Measurements from ENCODE around the gene LGR5.

LGR5 gene

DNA sequence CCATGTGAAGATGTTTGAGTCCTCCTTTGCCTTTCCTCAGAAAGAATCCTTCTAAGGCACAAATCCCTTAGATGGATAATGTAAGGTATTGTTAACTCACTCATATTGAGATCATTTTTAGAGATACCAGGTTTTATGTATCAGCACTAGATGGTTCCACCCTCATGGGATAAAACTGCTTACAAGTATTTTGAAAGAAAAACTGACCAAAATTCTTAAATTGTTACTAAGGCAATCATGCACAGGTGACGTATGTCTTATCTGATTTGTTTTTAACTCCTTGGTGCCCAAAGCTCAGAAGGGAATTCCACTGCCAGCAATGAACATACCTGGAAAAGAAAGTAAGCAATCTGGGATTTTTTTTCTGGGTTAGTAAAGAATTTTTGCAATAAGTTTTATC is 145.6 kb downstream of the LGR5 start:
- H3K27me3 ChIP-seq (ENCODE audit: control insufficient read depth, insufficient read depth, low read length), result no peaks in the 10 kb centered on the region
- no peak overlapping the region for H3K27ac ChIP-seq (ENCODE audit: low read length)
- no peaks in the 10 kb centered on the region for H3K36me3 ChIP-seq (ENCODE audit: control insufficient read depth, low read depth, low read length)
- no peaks in the 10 kb centered on the region for H3K4me1 ChIP-seq (ENCODE audit: control insufficient read depth, low read depth, low read length)
- no peak overlapping the region for H3K4me3 ChIP-seq (ENCODE audit: low read length)
- no peak overlapping the region for H3K9ac ChIP-seq (ENCODE audit: low read length)
- H3K9me3 ChIP-seq (ENCODE audit: control insufficient read depth, low read depth, low read length), result no peaks in the 10 kb centered on the region

GRCh38 chr12:71587012-71587411 is 147.4 kb downstream of the LGR5 start:
- H3K9ac ChIP-seq (ENCODE audit: low read length), result no peak overlapping the region
- H3K4me3 ChIP-seq (ENCODE audit: low read length), result no peak overlapping the region
- no peaks in the 10 kb centered on the region for H3K36me3 ChIP-seq (ENCODE audit: control insufficient read depth, low read depth, low read length)
- H3K4me1 ChIP-seq (ENCODE audit: control insufficient read depth, low read depth, low read length), result no peaks in the 10 kb centered on the region
- H3K27me3 ChIP-seq (ENCODE audit: control insufficient read depth, insufficient read depth, low read length), result no peaks in the 10 kb centered on the region
- H3K9me3 ChIP-seq (ENCODE audit: control insufficient read depth, low read depth, low read length), result no peaks in the 10 kb centered on the region
- H3K27ac ChIP-seq (ENCODE audit: low read length), result no peak overlapping the region

GRCh38 chr12:71589478-71589881 is 149.9 kb downstream of the LGR5 start:
- Histone ChIP-seq H3K4me3 (ENCODE audit: low read length) (no peak overlapping the region), H3K9me3 (ENCODE audit: control insufficient read depth, low read depth, low read length) (no peaks in the 10 kb centered on the region), H3K4me1 (ENCODE audit: control insufficient read depth, low read depth, low read length) (no peaks in the 10 kb centered on the region), H3K9ac (ENCODE audit: low read length) (no peak overlapping the region), H3K27me3 (ENCODE audit: control insufficient read depth, insufficient read depth, low read length) (no peaks in the 10 kb centered on the region), H3K36me3 (ENCODE audit: control insufficient read depth, low read depth, low read length) (no peaks in the 10 kb centered on the region), H3K27ac (ENCODE audit: low read length) (no peak overlapping the region)

DNA sequence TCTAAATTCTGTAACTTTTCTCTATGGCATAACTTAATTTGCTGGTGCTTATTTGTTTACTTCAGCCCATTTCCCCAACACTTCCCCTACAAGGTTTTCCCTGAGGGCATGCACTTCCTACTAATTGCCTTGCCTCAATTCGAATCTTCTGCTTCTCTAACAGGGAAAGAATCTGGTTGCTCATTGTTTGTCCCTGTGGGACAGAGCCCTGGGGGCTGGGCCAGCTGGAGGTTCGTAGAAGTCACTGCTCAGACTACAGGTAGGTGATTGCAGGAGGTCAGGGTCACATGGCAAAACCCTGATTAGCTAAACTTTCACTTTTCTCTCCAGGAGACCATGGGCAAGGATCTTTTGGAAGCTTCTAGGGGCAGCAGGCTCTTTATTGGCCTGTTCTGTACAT is 152.0 kb downstream of the LGR5 start:
- Histone ChIP-seq H3K9me3 (ENCODE audit: control insufficient read depth, low read depth, low read length) (no peaks in the 10 kb centered on the region), H3K4me1 (ENCODE audit: control insufficient read depth, low read depth, low read length) (no peaks in the 10 kb centered on the region), H3K27me3 (ENCODE audit: control insufficient read depth, insufficient read depth, low read length) (no peaks in the 10 kb centered on the region), H3K36me3 (ENCODE audit: control insufficient read depth, low read depth, low read length) (no peaks in the 10 kb centered on the region), H3K4me3 (ENCODE audit: low read length) (no peak overlapping the region), H3K27ac (ENCODE audit: low read length) (no peak overlapping the region), H3K9ac (ENCODE audit: low read length) (no peak overlapping the region)

- Histone ChIP-seq H3K27ac (ENCODE audit: low read length) (no peak overlapping the region), H3K4me3 (ENCODE audit: low read length) (no peak overlapping the region), H3K36me3 (ENCODE audit: control insufficient read depth, low read depth, low read length) (no peaks in the 10 kb centered on the region), H3K4me1 (ENCODE audit: control insufficient read depth, low read depth, low read length) (no peaks in the 10 kb centered on the region), H3K9ac (ENCODE audit: low read length) (no peak overlapping the region), H3K9me3 (ENCODE audit: control insufficient read depth, low read depth, low read length) (no peaks in the 10 kb centered on the region), H3K27me3 (ENCODE audit: control insufficient read depth, insufficient read depth, low read length) (no peaks in the 10 kb centered on the region)
Measured at GRCh38 chr12:71592841-71593240, 153.2 kb downstream of the LGR5 start.

- Histone ChIP-seq H3K9ac (ENCODE audit: low read length) (no peak overlapping the region), H3K4me3 (ENCODE audit: low read length) (no peak overlapping the region), H3K36me3 (ENCODE audit: control insufficient read depth, low read depth, low read length) (no peaks in the 10 kb centered on the region), H3K27me3 (ENCODE audit: control insufficient read depth, insufficient read depth, low read length) (no peaks in the 10 kb centered on the region), H3K9me3 (ENCODE audit: control insufficient read depth, low read depth, low read length) (no peaks in the 10 kb centered on the region), H3K4me1 (ENCODE audit: control insufficient read depth, low read depth, low read length) (no peaks in the 10 kb centered on the region), H3K27ac (ENCODE audit: low read length) (no peak overlapping the region)
Measured at GRCh38 chr12:71594214-71594948, 154.8 kb downstream of the LGR5 start.

- H3K27me3 ChIP-seq (ENCODE audit: control insufficient read depth, insufficient read depth, low read length), result no peaks in the 10 kb centered on the region
- H3K27ac ChIP-seq (ENCODE audit: low read length), result no peak overlapping the region
Measured at GRCh38 chr12:71599210-71599609, 159.6 kb downstream of the LGR5 start.

DNA sequence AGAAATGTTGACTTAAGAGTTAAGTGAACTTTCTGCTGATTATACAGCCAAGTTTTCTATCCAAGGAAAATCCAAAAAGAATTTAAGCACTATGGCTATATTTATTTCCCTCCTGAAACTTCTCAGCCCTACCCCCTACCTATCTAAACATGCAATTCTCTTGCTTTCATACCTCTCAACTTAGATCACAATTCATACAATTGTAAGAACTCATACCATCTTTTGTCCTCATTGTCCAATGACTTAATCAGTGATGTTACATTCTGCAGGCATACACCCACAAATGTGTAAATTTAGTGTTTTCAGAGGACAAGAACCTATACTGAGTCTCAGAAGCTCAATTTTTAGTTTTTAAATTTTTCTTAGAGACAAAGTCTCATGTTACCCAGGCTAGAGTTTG is 161.9 kb downstream of the LGR5 start:
- Histone ChIP-seq H3K27ac (ENCODE audit: low read length) (no peak overlapping the region), H3K4me1 (ENCODE audit: control insufficient read depth, low read depth, low read length) (peaks cover 6% of the 10 kb centered on the region), H3K27me3 (ENCODE audit: control insufficient read depth, insufficient read depth, low read length) (no peaks in the 10 kb centered on the region), H3K36me3 (ENCODE audit: control insufficient read depth, low read depth, low read length) (peaks cover 1% of the 10 kb centered on the region), H3K9me3 (ENCODE audit: control insufficient read depth, low read depth, low read length) (no peaks in the 10 kb centered on the region), H3K9ac (ENCODE audit: low read length) (no peak overlapping the region), H3K4me3 (ENCODE audit: low read length) (no peak overlapping the region)

More at GRCh38 chr12:71599210-71599609, 159.6 kb downstream of the LGR5 start:
- no peak overlapping the region for H3K9ac ChIP-seq (ENCODE audit: low read length)
- H3K9me3 ChIP-seq (ENCODE audit: control insufficient read depth, low read depth, low read length), result no peaks in the 10 kb centered on the region
- H3K36me3 ChIP-seq (ENCODE audit: control insufficient read depth, low read depth, low read length), result no peaks in the 10 kb centered on the region
- peaks cover 6% of the 10 kb centered on the region for H3K4me1 ChIP-seq (ENCODE audit: control insufficient read depth, low read depth, low read length)
- no peak overlapping the region for H3K4me3 ChIP-seq (ENCODE audit: low read length)

DNA sequence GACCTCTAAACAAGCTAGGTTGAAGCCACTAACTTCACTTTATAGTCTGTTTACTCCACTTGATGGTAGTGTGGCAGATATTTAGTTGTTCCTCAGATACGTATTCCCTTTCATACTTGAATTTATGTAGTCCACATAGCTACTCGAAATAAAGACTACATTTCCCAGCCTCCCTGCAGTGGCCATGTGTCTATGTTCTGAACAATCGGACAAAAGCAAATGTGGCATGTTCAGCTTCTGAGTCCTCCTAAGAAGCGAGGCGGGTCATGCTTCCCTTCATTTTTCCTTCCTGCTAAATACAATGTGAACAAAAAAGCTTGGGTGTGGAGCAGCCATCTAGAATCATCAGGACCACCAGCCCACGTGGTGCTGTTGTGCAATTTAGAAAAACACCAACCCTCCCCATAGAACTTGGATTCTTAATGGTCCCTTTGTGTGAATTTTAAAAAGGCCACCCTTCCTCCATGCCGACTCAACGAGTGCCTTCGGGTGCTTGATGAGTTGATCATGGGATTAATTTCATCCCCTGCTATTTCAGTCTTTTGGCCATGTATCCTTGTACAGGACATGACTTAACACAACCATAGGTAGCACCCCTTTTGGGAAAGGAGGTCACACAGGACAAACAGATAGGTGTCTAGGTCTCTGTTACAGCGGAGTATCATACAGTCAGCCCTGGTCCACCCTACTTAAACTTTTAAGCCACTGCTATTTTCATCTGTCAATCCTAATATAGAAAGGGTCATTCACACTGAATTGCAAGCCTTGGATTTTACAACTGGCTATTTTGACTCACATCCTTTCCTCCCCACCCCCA is 163.4 kb downstream of the LGR5 start:
- Histone ChIP-seq H3K27ac (ENCODE audit: low read length) (no peak overlapping the region), H3K9ac (ENCODE audit: low read length) (no peak overlapping the region), H3K9me3 (ENCODE audit: control insufficient read depth, low read depth, low read length) (no peaks in the 10 kb centered on the region), H3K36me3 (ENCODE audit: control insufficient read depth, low read depth, low read length) (peaks cover 14% of the 10 kb centered on the region), H3K27me3 (ENCODE audit: control insufficient read depth, insufficient read depth, low read length) (no peaks in the 10 kb centered on the region), H3K4me3 (ENCODE audit: low read length) (no peak overlapping the region), H3K4me1 (ENCODE audit: control insufficient read depth, low read depth, low read length) (peaks cover 6% of the 10 kb centered on the region)

DNA sequence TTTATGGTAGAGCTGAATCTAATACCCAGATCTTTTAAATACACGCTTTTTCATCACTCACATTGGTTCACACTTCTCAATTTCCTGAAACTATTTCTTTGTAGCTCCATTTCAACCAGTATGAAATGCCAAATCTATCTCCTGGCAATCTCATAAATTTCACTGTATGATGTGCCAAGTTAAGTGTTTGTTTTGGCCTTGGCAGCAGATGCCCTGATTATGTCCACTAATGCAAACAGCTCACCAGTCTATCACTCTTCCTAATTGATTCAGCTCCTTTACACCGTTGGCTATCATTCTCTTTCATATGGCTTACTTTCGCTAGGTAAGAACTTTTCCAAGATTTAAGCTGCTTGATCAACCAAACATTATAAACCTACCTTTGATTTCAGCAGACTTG is 165.4 kb downstream of the LGR5 start:
- Histone ChIP-seq H3K9ac (ENCODE audit: low read length) (no peak overlapping the region), H3K36me3 (ENCODE audit: control insufficient read depth, low read depth, low read length) (peaks cover 29% of the 10 kb centered on the region), H3K4me1 (ENCODE audit: control insufficient read depth, low read depth, low read length) (peaks cover 6% of the 10 kb centered on the region)

DNA sequence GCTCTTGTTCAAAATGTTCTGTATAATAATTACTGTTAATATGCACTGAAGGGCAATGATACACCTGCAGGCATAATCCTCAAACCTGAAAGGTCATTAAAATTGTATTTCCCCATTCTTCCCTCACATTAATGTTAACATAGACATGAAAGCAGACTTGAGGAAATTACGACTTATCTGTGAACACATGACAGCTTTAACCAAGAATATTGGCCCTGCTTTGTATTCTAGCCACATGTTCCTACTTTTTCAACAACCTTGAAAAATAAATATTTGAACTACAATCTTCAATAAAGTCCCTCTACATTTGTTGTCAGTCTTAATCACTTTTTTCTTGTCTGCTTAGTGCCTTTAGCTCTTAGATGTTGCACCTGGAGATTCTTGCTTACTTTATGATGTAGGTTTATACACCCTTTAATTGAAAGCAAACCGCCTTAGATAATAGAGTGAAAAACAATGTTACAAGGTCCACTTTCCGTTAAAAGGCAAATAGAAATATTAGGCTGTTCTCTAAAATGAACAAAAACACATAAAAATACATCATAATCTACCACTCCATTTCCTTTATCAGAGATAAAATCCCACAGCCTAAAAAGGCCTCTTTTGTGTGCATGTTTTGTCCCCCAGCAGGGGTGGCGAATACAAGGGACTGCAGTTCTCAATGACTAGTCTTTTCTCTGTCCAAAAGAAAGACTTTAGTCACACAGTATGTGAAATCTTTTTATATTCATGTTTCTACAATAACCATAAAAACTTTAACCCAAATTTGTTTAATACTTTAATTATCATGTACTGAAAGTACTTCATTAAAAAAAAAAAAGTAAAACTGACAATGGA is 168.1 kb downstream of the LGR5 start:
- peaks cover 54% of the 10 kb centered on the region for H3K36me3 ChIP-seq (ENCODE audit: control insufficient read depth, low read depth, low read length)

More for the DNA sequence above, 165.4 kb downstream of the LGR5 start:
- H3K4me3 ChIP-seq (ENCODE audit: low read length), result no peak overlapping the region
- H3K9me3 ChIP-seq (ENCODE audit: control insufficient read depth, low read depth, low read length), result no peaks in the 10 kb centered on the region
- H3K27me3 ChIP-seq (ENCODE audit: control insufficient read depth, insufficient read depth, low read length), result no peaks in the 10 kb centered on the region
- no peak overlapping the region for H3K27ac ChIP-seq (ENCODE audit: low read length)

More for the DNA sequence above, 168.1 kb downstream of the LGR5 start:
- Histone ChIP-seq H3K27me3 (ENCODE audit: control insufficient read depth, insufficient read depth, low read length) (no peaks in the 10 kb centered on the region), H3K9ac (ENCODE audit: low read length) (no peak overlapping the region), H3K4me3 (ENCODE audit: low read length) (no peak overlapping the region), H3K27ac (ENCODE audit: low read length) (no peak overlapping the region), H3K4me1 (ENCODE audit: control insufficient read depth, low read depth, low read length) (no peaks in the 10 kb centered on the region), H3K9me3 (ENCODE audit: control insufficient read depth, low read depth, low read length) (no peaks in the 10 kb centered on the region)

All from iPS-18a (cell line).